K562 (cell line): ENCODE data around the gene KDM2B. TPM values are rescaled to one million over a fixed set of nuclear protein-coding genes. Genes with fewer than 3 reads are reported as not detected.
A peak's percentile ranks its signal among the peaks of the same experiment; 100 is the strongest.

ENCODE experiments used
- ARID3B ChIP-seq: fragments of 250-450 bp; sonication (Bioruptor Pico); IDR thresholded peaks from 2 replicates; pipeline ENCODE4 v1.4.0; 2020; ENCODE audit warnings: borderline replicate concordance
- CCNT2 ChIP-seq: IDR thresholded peaks from 2 replicates; pipeline ENCODE4 v1.6.1; 2011; ENCODE audit warnings: borderline replicate concordance, low read depth, mild to moderate bottlenecking, moderate library complexity, mixed read lengths, low read length; ENCODE audit not compliant: insufficient read length; ENCODE audit errors: extremely low read depth
- DEAF1 ChIP-seq: fragments of 450-650 bp; formaldehyde crosslinking; IDR thresholded peaks from 2 replicates; pipeline ENCODE4 v1.4.0; 2020; ENCODE audit warnings: mild to moderate bottlenecking, moderate library complexity
- ERF ChIP-seq: fragments of 450-650 bp; formaldehyde crosslinking; IDR thresholded peaks from 2 replicates; pipeline ENCODE4 v1.4.0; 2020; ENCODE audit warnings: mild to moderate bottlenecking, mixed read lengths
- ETV6 ChIP-seq, 3 experiments: fragments of 150-350 bp in 1 of 3; sonication (generic) in 1 of 3; formaldehyde crosslinking in 1 of 3; IDR thresholded peaks; 2 replicates each; pipeline versions ENCODE4 v1.6.1 to v1.8.0; 2014 to 2022; ENCODE audit warnings: borderline replicate concordance in 2 of 3, low read depth in 2 of 3, antibody characterized with exemption in 1 of 3, low read length in 1 of 3, mild to moderate bottlenecking in 1 of 3, missing genetic modification reagents in 1 of 3
- NCOA4 ChIP-seq: fragments of 450-650 bp; IDR thresholded peaks from 2 replicates; pipeline ENCODE4 v1.6.1; 2018; ENCODE audit warnings: mild to moderate bottlenecking; ENCODE audit not compliant: partially characterized antibody
- NFIX ChIP-seq: fragments of 250-450 bp; sonication (Bioruptor Pico); IDR thresholded peaks from 2 replicates; pipeline ENCODE4 v1.4.0; 2020; ENCODE audit warnings: low read depth, mild to moderate bottlenecking, moderate library complexity
- RBM22 ChIP-seq: fragments of 200-400 bp; formaldehyde crosslinking; IDR thresholded peaks from 2 replicates; pipeline ENCODE4 v1.6.1; 2018; ENCODE audit warnings: low read length, low read depth; ENCODE audit not compliant: poor library complexity, severe bottlenecking
- STAG1 ChIP-seq: sonication (generic); formaldehyde crosslinking; IDR thresholded peaks from 2 replicates; pipeline ENCODE4 v1.5.0; 2020; ENCODE audit warnings: missing genetic modification reagents, borderline replicate concordance
- TFAP4 ChIP-seq: sonication (generic); formaldehyde crosslinking; IDR thresholded peaks from 2 replicates; pipeline ENCODE4 v1.8.0; 2022; ENCODE audit warnings: missing genetic modification reagents, mild to moderate bottlenecking, moderate library complexity, borderline replicate concordance
- XRCC5 ChIP-seq: fragments of 200-400 bp; formaldehyde crosslinking; IDR thresholded peaks from 2 replicates; pipeline ENCODE4 v1.6.1; 2017; ENCODE audit warnings: low read depth, mild to moderate bottlenecking, low read length
- ZNF3 ChIP-seq: fragments of 250-450 bp; sonication (Bioruptor Pico); IDR thresholded peaks from 2 replicates; pipeline ENCODE4 v1.5.0; 2021; ENCODE audit warnings: mild to moderate bottlenecking, moderate library complexity
- polyA plus RNA-seq, 8 experiments: library from polyadenylated mRNA; depleted of rRNA in 4 of 8; stranded (reverse) in 5 of 8; unstranded in 3 of 8; fragments of >200 nt; fragmentation: Nextera tagmentation in 2 of 8; fragmentation: Illumina TruSeq in 1 of 8; extraction: Ambion mirVana in 2 of 8; extraction: Trizol in 1 of 8; gene quantifications; 2 replicates each; pipeline versions ENCODE4 v1.2.1 to v1.2.3, GENCODE V29; 2011 to 2014; ENCODE audit warnings: inconsistent platforms in 1 of 8, missing spikeins in 1 of 8
- total RNA-seq, 7 experiments: library from RNA; depleted of rRNA in 6 of 7; stranded (reverse); fragments of >200 nt in 6 of 7; fragmentation: Illumina TruSeq in 2 of 7; extraction: Trizol in 2 of 7; gene quantifications; 2 replicates each; pipeline versions ENCODE4 v1.2.1 to v1.2.3, GENCODE V29; 2011 to 2021; ENCODE audit warnings: low replicate concordance in 1 of 7
- TF ChIP-seq, protein P1 (sequence below), 2 experiments: fragments of 450-650 bp; formaldehyde crosslinking in 1 of 2; IDR thresholded peaks; 2 replicates each; pipeline versions ENCODE4 v1.4.0 to v1.6.1; 2014 to 2020; ENCODE audit warnings: mild to moderate bottlenecking in 2 of 2, borderline replicate concordance in 1 of 2, low read depth in 1 of 2

The KDM2B gene
- total and polyA plus RNA-seq, 9 of the 15 experiments (the other 6 are each of a cell fraction or from before 2014, with no cell fraction given), result 7.4 to 50.5 (median 22.5) TPM

DNA sequence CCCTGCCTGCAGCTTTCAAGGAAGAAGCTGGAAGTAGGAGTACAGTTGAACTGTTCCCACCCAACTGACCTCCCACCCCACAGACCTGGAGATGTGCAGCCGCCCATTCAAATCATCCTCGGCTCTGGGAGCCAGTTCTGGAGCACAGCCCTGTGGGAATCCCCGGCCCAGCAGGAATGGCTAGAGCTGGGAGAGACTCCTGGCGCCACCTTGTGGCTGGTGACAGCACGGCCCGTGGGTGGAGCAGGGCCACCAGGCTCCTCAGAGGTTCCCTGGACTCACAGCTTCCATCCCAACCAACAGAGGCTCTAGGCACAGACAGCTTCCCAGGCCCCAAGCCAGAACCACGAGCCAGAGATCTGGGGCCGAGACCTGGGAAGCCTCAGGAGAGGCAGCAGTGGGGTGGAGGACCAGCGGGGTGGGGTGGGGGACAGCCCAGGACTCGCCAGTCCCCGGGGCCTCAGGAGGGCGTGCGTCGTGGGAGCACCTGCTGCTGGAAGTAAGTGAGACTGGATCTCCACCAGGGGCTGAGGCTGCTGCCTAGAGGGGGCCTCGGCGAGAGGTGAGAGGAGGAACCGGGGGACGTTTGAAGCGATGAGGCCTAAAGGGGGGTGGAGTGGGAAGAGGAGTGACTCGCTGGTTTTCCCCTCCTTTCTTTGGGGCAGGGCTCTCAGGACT lies 137.5 kb downstream of the KDM2B start (continued):
- peak; percentile 33; the same call in 1 of the 2 replicates for TF ChIP-seq DEAF1 (CRISPR knock-in tag)
- no peak for TF ChIP-seq CCNT2
- 0 out of 2 replicates have a peak, but pooled peaks have one; percentile 25 for TF ChIP-seq TFAP4 (CRISPR knock-in tag)
- no peak for TF ChIP-seq NCOA4
- TF ChIP-seq STAG1 (CRISPR knock-in tag), result peak; percentile 64; the same call in 1 of the 2 replicates
- no peak for TF ChIP-seq ETV6 (IDR thresholded peaks at IDR 0.05; ENCODE audit: borderline replicate concordance in 1 of 2, low read depth in 2 of 2, low read length in 1 of 2)
- no peak for TF ChIP-seq ETV6 (CRISPR knock-in tag; IDR thresholded peaks at IDR 0.05; ENCODE audit: borderline replicate concordance)
- no peak for TF ChIP-seq RBM22
- TF ChIP-seq NFIX (CRISPR knock-in tag), result no peak
- TF ChIP-seq, protein P1, sequence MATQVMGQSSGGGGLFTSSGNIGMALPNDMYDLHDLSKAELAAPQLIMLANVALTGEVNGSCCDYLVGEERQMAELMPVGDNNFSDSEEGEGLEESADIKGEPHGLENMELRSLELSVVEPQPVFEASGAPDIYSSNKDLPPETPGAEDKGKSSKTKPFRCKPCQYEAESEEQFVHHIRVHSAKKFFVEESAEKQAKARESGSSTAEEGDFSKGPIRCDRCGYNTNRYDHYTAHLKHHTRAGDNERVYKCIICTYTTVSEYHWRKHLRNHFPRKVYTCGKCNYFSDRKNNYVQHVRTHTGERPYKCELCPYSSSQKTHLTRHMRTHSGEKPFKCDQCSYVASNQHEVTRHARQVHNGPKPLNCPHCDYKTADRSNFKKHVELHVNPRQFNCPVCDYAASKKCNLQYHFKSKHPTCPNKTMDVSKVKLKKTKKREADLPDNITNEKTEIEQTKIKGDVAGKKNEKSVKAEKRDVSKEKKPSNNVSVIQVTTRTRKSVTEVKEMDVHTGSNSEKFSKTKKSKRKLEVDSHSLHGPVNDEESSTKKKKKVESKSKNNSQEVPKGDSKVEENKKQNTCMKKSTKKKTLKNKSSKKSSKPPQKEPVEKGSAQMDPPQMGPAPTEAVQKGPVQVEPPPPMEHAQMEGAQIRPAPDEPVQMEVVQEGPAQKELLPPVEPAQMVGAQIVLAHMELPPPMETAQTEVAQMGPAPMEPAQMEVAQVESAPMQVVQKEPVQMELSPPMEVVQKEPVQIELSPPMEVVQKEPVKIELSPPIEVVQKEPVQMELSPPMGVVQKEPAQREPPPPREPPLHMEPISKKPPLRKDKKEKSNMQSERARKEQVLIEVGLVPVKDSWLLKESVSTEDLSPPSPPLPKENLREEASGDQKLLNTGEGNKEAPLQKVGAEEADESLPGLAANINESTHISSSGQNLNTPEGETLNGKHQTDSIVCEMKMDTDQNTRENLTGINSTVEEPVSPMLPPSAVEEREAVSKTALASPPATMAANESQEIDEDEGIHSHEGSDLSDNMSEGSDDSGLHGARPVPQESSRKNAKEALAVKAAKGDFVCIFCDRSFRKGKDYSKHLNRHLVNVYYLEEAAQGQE (IDR thresholded peaks at IDR 0.05; ENCODE audit: borderline replicate concordance), result peak; percentile 54; the same call in 1 of the 2 replicates
- TF ChIP-seq, protein P1 (CRISPR knock-in tag; IDR thresholded peaks at IDR 0.05; ENCODE audit: low read depth), result no peak
- no peak for TF ChIP-seq ERF (CRISPR knock-in tag)
- no peak for TF ChIP-seq ZNF3 (CRISPR knock-in tag)
- TF ChIP-seq XRCC5, result 0 out of 2 replicates have a peak, but pooled peaks have one; percentile 51
- TF ChIP-seq ARID3B (CRISPR knock-in tag), result no peak
